Iris pigment epithelial cell (primary cell): ENCODE results near the gene CAMK1G.

Experiments used
- DNase-seq: peaks from one replicate; pipeline ENCODE4 v3.0.0-alpha.2; 2011; ENCODE audit warnings: low read depth

CAMK1G gene

GRCh38 chr1:209635850-209636249 is 52.3 kb downstream of the CAMK1G start:
- no peak for DNase-seq

- no peak for DNase-seq
These were observed 58.3 kb downstream of the CAMK1G start for GRCh38 chr1:209641832-209642172.

DNA sequence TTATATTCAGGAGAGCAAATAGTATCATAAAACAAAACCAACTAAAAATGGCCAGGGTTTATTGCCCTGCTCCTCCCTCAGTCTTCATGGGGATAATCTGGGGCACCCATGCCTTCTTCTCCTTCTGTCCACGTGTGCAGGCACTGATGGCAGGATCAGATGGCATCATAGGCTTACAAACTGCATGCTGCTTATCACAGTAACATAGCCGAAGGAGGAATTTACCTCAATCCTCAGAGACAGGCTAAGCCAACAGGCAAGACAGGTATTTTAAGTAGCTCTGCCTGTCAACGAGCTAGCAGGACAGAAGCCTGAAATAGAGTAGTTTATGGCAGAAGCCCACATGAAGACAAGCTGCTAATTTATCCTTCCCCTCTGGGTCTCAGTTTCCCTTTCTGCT is 59.3 kb downstream of the CAMK1G start:
- DNase-seq: no peak

DNA sequence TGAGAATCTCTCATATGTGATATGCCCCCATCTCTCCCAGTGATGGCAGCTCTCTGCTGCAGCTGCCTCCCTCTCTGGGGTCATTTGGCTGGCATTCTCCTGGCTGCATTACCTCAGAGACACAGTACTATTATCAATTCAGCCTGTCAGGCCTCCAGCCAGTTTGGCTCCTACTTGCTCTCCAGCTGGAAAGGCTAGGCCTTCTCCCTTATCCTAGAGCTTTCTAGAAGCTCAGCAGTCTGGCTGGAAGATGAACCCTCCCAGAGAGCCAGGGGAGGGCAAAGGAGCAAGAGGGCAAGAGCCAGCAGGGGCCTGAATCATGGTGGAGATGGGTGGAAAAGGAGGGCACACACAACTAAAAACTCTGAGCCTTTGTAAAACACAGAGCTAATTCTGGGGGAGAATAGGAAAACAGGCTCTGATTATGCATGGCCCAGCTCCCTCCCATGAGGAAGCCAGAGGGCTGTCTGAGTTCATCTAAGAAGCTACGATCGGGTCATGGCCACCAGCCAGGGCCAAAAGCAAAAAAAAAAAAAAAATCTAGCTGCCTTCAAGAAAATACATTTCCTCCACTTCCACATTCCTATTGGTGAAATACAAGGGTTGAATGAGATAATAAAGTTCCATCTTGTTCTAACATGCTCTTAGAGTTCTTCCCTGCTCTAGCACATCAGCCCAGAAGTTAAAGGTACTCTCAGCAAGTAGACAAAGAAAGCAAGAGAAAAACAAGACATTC is 59.9 kb downstream of the CAMK1G start:
- DNase-seq: peak; percentile 51

- no peak for DNase-seq
These were observed 62.3 kb downstream of the CAMK1G start for GRCh38 chr1:209645574-209646452.

GRCh38 chr1:209646558-209646957 is 63.0 kb downstream of the CAMK1G start:
- DNase-seq: peak; percentile 48

GRCh38 chr1:209647156-209647555 is 63.6 kb downstream of the CAMK1G start:
- no peak for DNase-seq

DNA sequence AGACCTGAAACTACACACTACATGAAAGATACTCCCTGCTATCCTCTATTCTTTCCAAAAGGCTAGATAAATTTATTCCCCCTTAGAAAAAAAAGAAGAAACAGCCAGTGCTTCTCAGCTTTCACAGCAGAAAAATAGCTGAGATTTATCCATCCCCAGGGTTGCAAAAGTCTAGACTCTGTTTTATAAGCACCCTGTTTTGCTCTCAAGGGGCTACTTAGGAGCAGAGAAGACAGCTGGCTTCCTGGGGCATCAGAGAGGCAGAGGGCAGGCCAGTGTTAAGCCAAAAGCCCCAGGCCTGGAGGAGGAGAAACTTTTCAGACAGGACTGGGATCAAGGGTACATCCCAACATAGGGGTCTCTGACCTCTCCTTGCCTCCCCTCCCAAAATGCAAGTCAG is 64.8 kb downstream of the CAMK1G start:
- DNase-seq: no peak

GRCh38 chr1:209648931-209649776 is 65.6 kb downstream of the CAMK1G start:
- DNase-seq: peak; percentile 95

DNA sequence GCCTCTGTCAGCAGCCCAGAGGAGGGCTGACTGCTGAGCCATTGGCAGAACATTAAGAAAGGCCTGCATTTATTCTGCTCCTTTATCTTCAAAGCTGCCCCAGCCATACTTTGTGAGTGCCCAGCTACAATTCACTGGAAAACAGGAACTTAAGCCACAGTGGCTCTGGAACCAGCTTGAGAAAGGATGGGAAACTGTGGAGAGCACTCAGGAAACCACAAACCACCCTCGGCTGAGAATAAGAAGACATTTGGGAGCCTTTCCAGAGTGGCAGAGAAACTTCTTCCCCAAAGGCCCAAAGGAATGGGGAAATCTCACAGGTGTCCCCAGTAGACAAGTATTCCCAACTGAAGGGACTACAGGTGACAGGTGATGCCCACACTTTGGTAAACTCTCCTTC is 66.9 kb downstream of the CAMK1G start:
- no peak for DNase-seq

DNA sequence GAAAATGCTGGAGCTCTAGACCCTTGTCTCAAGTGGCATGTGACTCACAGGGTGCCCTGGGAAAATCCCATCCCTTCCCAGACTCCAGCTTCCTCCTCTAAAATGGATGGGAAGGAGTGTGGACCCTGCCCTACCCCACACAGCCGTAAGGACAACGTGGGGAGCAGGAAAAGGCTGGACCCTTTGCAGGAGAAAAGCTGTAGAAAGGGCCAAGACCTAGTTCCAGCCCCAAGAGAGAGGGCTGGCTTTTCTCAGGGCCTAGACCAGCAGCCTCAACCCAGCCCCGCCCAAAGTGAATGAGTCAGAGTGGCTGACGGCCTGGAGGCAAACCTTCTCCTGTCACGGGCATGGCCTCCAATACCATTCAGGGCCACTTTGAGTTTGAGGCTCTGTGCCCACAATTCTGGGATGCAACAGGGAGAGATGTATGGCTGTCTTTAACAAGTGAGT is 67.6 kb downstream of the CAMK1G start:
- peak; percentile 81 for DNase-seq

DNA sequence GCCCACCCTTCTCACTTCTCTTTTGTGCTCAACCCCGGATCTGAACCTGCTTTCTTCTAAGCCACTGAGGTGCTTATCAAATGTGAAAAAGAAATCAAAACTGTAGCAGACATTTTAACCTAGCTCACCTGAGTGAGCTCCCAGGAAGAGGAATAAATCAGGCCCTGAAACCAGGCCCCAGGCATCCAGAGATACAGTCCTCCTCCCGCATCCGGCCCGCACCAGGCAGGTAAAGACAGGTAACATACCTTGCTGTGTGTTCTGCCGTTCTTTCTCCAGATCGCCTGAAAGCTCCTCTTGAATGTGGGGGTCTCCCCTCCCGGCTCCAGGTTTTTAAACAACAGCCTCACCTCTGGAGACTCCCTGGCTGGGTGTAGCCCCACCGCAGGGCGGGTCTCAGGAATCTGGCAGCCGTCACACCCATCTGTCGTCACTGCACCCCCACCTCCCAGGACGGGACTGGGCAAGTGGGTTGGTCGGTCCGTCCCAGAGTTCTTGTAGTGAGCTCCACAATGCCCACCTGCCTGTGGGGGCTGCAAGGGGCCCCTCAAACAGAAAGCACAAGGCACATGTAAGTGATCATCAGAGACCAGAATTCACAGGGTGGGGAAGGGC is 68.7 kb downstream of the CAMK1G start, which contains the start of gene LAMB3:
TSS of gene LAMB3 (minus strand) at position 305 of the 615 bp plus-strand sequence. CDS start 1,481 bp downstream, outside the sequence.
- no peak for DNase-seq

DNA sequence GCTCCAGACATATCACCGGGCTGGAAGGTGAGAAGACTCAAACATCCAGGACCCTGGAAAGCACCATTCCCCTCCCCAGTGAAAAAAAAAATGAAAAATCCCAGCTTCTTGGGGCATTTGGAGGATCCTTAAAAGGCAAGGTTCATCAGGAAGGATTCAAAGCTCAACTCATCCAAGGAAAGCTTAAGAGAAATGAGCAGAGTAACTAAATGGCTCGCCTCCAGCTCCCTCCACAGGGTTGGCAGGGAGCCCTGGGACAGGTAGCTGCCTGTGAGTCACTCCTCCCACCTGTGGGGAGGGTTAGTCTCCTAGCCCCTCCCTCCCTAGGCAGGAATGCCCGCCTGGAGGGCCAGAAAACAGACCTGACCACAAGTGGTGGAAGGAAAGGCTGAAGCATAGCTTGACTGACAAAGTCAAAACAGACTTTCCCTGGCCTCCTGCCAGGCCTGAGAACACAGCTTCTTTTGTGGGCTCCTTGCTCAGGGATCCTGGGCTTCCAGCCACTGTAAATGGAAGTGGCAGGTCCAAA is 69.4 kb downstream of the CAMK1G start:
- peak; percentile 70 for DNase-seq

DNA sequence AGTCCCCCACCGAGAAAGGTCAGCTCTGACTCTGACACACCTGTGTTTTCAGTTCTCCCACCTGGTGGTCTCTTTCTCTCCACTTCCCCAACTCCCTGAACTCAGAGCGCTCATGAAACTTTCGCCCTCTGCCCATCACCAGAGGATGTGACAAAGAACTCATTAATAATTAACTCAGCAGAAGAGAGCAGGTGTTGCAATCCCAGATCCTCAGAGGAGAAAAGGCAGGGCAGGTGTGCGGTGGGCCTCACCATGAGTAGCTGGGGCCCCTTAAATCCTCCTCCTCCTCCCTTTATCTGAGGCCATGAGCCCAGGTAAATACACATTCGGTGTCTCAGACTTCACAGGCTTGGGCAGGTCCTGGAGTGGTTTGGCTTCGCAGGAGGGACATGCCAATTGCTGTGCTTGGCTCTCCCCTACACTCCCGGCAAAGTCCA is 70.4 kb downstream of the CAMK1G start:
- no peak for DNase-seq

DNA sequence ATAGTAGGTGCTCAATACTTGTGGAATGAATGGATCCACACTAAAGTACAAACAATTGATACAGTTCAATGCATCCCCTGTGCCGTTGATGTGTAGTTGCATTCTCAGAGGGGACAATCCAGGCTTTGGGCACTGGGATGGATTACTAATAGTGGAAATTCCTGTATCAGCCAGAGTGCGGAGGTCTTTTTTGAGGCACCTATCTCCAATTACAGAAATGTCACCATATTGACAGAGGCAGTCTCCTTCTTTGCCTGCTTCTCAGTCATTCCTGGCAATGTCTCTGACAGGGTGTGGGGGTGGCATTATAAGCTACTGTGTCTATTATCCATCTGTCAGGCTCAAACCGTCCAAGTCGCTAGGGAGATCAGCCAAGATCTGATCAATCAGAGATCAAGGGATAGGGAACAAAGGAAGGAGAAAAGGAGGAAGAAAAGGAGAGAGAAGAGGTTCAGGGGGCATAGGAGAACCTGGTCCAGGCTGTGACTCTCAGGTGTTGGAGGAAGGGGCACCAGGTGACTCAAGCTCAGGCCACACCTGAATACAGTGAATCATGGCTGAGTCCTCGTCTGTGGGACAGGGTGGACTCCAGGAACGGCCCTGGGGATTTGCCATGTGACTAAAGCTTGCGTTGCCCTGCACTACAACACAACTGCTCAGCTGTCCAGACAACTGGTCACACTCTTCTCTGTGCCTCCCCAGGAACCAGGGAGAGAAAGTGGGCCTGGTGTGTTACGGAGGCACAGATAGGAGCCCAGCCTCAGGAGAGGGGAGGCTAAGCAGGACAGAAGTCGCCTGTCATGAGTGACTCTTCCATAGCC is 72.1 kb downstream of the CAMK1G start:
- no peak for DNase-seq

DNA sequence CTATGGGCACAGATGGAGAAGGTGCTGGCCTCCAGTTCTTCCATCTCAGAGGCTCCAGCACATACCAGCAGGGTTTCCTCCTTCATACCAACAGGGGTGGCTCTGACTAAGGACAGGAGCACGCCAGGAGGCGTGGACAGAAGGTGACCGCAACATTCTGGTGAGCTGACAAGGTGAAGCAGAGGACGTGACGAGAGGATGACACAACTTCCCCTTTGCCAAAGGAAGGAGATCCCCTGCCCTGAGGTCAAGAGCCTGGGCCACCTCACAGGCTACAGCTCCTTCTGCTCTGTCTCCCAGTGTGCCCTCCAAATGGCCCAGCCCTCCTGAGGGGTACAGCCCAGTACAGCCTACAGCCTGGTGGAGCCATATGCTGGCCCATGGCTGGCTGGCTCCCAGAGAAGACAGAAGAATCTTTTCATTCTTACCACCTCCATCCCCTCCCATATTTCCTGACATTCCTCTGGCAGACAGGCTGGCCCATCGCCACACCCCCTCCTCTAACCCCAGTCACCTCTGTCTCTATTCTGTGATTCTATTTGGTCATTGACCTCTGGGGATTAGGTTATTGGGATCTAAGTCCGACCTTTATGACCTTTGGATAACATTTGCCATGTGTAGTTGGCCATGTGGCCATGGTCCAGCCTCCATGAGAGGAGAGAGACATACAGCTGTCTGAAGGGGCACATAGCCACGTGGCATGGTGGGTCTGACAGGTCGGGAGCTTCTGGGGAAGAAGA is 73.8 kb downstream of the CAMK1G start:
- DNase-seq: peak; percentile 69

DNA sequence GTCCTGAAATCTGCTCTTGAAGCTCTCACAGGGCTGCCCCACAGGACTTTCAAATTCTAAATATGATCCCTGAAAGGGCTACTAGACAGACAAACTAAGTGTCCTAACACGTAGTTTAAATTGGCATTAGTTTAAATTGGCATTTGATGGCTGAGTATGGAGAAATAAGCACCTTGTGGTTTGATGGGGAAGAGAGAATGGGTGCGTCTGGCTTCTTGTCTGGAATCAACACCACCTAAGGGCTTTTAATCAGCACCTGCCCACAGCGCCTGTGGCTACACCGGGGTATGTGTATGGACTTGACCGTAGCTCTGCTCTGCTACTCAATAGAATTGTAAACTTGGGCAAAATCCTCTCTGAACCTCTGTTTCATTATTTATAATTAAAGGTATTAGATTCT is 74.4 kb downstream of the CAMK1G start:
- no peak for DNase-seq

DNA sequence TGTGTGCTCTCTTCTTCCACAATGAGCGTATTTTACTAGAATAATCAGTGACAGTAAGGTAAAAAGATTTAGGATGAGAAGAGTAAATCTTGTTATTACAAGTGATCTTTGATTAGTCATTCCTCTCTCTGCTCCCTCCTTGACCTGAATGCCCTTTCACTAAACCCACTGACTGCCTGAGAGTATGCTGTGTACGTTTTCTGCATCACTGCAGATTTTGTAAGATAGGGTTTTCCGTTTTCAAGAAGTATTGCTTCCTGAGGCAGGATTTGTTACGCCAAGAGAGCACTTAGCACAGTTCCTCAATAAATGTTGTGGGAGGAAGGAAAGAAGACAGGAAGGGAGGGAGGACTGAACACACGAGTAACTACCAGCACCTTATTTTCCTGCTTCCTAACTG is 76.4 kb downstream of the CAMK1G start:
- DNase-seq: peak; percentile 79

- no peak for DNase-seq
These were observed 77.6 kb downstream of the CAMK1G start for GRCh38 chr1:209661071-209661470.

- DNase-seq: no peak
These were observed 79.4 kb downstream of the CAMK1G start for GRCh38 chr1:209662879-209663327.
